Stimulated activated naive CD8-positive, alpha-beta T cell treated with anti-CD3 and anti-CD28 coated beads, Interleukin-15, Interleukin-2, amounts not matched to agents 100 ng/mL and 50 ng/mL, for 24 hours (primary cell): ENCODE data around the gene CACNA1C.

ENCODE experiments used
- H3K27ac Mint-ChIP-seq: one replicate; pipeline ENCODE4 v1.8.0; 2021; ENCODE audit warnings: mild to moderate bottlenecking, mixed read lengths
- H3K27me3 Mint-ChIP-seq: one replicate; pipeline ENCODE4 v1.8.0; 2021; ENCODE audit warnings: mixed read lengths
- H3K36me3 Mint-ChIP-seq: one replicate; pipeline ENCODE4 v1.8.0; 2021; ENCODE audit warnings: low read depth, mixed read lengths
- H3K4me1 Mint-ChIP-seq: one replicate; pipeline ENCODE4 v1.8.0; 2021; ENCODE audit warnings: low read depth, mixed read lengths
- H3K4me3 Mint-ChIP-seq: one replicate; pipeline ENCODE4 v1.8.0; 2021; ENCODE audit warnings: mild to moderate bottlenecking, mixed read lengths
- H3K9me3 Mint-ChIP-seq: one replicate; pipeline ENCODE4 v1.8.0; 2021; ENCODE audit warnings: mixed read lengths

CACNA1C gene

GRCh38 chr12:2353691-2354090 is 300.9 kb downstream of the CACNA1C start:
- peaks cover 7% of the 10 kb centered on the region for H3K27me3 Mint-ChIP-seq
- no peak overlapping the region for H3K4me3 Mint-ChIP-seq
- no peaks in the 10 kb centered on the region for H3K36me3 Mint-ChIP-seq
- peaks cover 18% of the 10 kb centered on the region for H3K4me1 Mint-ChIP-seq
- H3K27ac Mint-ChIP-seq, result no peak overlapping the region
- H3K9me3 Mint-ChIP-seq, result no peaks in the 10 kb centered on the region

GRCh38 chr12:2354151-2354991 is 301.6 kb downstream of the CACNA1C start:
- peaks cover 9% of the 10 kb centered on the region for H3K27me3 Mint-ChIP-seq
- no peak overlapping the region for H3K27ac Mint-ChIP-seq
- no peak overlapping the region for H3K4me3 Mint-ChIP-seq
- peaks cover 23% of the 10 kb centered on the region for H3K4me1 Mint-ChIP-seq
- no peaks in the 10 kb centered on the region for H3K9me3 Mint-ChIP-seq
- H3K36me3 Mint-ChIP-seq, result no peaks in the 10 kb centered on the region

DNA sequence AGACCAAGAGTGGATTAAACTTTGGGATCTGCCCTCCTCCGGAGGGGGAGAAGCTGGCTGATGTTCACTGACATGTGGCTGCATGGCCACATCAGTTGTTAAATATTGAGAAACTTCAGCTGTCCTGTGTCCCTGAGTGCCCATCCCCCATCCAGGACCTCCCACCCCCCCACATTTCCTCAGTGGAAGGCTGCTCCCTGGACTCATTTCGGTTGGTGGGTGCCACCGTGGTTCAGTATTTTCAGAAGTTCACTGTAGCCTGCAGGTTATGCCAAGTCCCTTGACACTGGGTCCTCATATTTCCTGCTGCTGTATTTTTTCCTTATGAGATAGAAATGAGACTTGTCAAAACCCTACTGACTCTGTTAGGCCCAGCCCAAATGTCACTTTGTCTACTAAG is 302.4 kb downstream of the CACNA1C start:
- H3K36me3 Mint-ChIP-seq, result no peaks in the 10 kb centered on the region
- H3K4me1 Mint-ChIP-seq, result peaks cover 23% of the 10 kb centered on the region
- no peak overlapping the region for H3K27ac Mint-ChIP-seq
- H3K9me3 Mint-ChIP-seq, result no peaks in the 10 kb centered on the region
- no peak overlapping the region for H3K4me3 Mint-ChIP-seq
- H3K27me3 Mint-ChIP-seq, result peaks cover 14% of the 10 kb centered on the region

GRCh38 chr12:2355604-2356003 is 302.8 kb downstream of the CACNA1C start:
- H3K27me3 Mint-ChIP-seq, result peaks cover 18% of the 10 kb centered on the region
- peaks cover 23% of the 10 kb centered on the region for H3K4me1 Mint-ChIP-seq
- no peak overlapping the region for H3K27ac Mint-ChIP-seq

DNA sequence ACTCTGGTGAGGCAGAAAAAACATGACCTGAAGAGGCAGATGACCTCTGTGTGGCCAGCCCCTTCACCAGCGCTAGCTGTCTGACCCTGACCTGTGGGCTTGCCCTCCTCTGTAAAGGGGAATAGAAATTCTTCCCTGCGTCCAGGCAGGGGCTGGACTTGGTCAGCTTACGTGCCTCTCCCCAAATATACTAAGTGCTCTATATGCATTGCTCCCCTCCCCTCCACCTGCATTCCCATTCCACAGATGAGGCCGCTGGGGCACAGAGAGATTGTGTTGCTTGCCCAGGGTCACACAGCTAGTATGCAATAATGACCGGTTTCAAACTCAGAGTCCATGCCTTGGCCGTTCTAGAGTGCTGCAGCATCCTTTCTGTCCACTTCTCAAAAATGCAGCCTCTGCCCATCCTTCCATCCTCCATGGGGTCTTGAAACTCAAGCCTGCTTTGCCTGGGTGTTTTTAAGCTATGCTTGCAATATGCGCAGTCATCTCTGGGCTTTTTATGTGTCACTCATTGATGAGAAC is 303.9 kb downstream of the CACNA1C start:
- Mint-ChIP-seq H3K4me1 (peaks cover 23% of the 10 kb centered on the region), H3K27ac (no peak overlapping the region), H3K27me3 (peaks cover 21% of the 10 kb centered on the region), H3K4me3 (no peak overlapping the region), H3K9me3 (no peaks in the 10 kb centered on the region), H3K36me3 (no peaks in the 10 kb centered on the region)

More at GRCh38 chr12:2355604-2356003, 302.8 kb downstream of the CACNA1C start:
- Mint-ChIP-seq H3K4me3 (no peak overlapping the region), H3K36me3 (no peaks in the 10 kb centered on the region), H3K9me3 (no peaks in the 10 kb centered on the region)

GRCh38 chr12:2358986-2359658 is 306.3 kb downstream of the CACNA1C start:
- H3K36me3 Mint-ChIP-seq, result no peaks in the 10 kb centered on the region
- H3K27me3 Mint-ChIP-seq, result peaks cover 14% of the 10 kb centered on the region
- no peak overlapping the region for H3K27ac Mint-ChIP-seq
- H3K4me1 Mint-ChIP-seq, result peaks cover 37% of the 10 kb centered on the region
- no peaks in the 10 kb centered on the region for H3K9me3 Mint-ChIP-seq
- no peak overlapping the region for H3K4me3 Mint-ChIP-seq

- Mint-ChIP-seq H3K27ac (no peak overlapping the region), H3K4me3 (no peak overlapping the region), H3K27me3 (peaks cover 14% of the 10 kb centered on the region), H3K36me3 (no peaks in the 10 kb centered on the region), H3K9me3 (no peaks in the 10 kb centered on the region), H3K4me1 (peaks cover 42% of the 10 kb centered on the region)
Measured at GRCh38 chr12:2359725-2360629, 307.2 kb downstream of the CACNA1C start.

DNA sequence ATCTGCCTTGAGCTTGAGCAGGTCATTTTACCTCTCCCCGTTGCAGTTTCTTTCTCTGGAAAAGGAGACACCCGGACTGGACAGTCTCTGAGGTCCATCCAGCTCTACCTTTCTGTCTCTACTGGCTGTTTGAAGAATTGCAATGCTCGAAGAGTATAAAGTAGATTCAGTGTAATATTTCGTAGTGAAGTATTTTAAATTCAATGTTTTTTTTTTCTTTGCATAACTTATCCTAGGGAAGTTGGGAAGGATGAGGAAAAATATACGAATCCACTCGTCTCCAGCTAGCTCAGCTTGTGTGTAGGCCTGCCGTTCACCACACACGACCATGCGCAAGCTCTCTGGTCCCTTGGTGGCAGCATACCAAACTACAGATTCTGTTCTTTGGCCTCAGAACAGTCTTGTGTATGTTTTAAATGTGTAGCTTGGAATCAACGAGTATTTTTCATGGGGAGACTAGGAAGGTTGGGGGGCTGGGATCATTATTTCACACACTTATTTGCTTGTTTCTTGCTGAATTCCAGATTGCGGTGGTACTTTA is 307.9 kb downstream of the CACNA1C start:
- no peak overlapping the region for H3K27ac Mint-ChIP-seq
- H3K4me1 Mint-ChIP-seq, result peaks cover 42% of the 10 kb centered on the region
- H3K36me3 Mint-ChIP-seq, result no peaks in the 10 kb centered on the region
- H3K27me3 Mint-ChIP-seq, result peaks cover 14% of the 10 kb centered on the region
- no peaks in the 10 kb centered on the region for H3K9me3 Mint-ChIP-seq
- H3K4me3 Mint-ChIP-seq, result no peak overlapping the region

DNA sequence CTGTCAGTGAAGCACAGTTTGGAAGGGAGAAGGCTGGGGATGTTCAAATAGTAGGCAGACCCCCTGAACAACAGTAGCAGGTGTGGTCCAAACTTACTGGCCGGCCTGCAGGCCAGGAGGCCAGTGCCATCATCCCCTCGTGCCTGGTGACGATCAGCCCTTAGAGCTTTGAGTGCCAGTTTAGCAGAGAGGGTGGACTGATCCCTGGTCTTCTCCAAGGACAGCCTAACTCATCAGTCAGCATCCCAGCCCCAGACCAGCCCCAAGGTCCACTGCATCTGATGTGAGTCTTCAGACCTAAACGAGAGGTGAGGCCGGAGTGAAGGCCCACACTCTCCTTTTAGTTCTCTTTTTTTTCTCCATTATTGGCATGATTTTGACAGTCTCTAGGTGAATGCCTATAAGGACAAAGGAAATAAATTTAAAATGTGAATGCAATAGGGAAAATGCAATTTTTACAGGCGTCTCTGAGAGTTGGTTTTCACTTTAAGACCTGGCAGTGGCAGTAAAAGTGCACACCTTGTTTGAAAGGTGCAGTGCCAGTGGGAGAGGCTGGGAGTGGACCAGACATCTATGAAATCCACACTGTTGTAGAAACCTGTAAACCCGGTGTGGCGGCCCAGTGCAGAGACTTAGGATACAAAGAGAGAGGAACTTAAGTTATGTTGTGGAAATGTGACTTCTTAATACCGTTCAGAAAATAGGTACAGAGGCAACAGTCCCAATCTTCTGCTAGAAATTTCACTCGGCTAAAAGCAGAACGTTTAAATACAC is 311.2 kb downstream of the CACNA1C start:
- H3K27me3 Mint-ChIP-seq, result peaks cover 17% of the 10 kb centered on the region
- peaks cover 4% of the 10 kb centered on the region for H3K9me3 Mint-ChIP-seq
- peaks cover 24% of the 10 kb centered on the region for H3K4me1 Mint-ChIP-seq
- H3K27ac Mint-ChIP-seq, result no peak overlapping the region
- H3K4me3 Mint-ChIP-seq, result no peak overlapping the region
- no peaks in the 10 kb centered on the region for H3K36me3 Mint-ChIP-seq

- H3K27ac Mint-ChIP-seq, result no peak overlapping the region
- H3K36me3 Mint-ChIP-seq, result no peaks in the 10 kb centered on the region
- H3K4me1 Mint-ChIP-seq, result peaks cover 22% of the 10 kb centered on the region
- H3K27me3 Mint-ChIP-seq, result peaks cover 12% of the 10 kb centered on the region
- H3K4me3 Mint-ChIP-seq, result no peak overlapping the region
- peaks cover 4% of the 10 kb centered on the region for H3K9me3 Mint-ChIP-seq
Measured at GRCh38 chr12:2364631-2365051, 311.9 kb downstream of the CACNA1C start.

GRCh38 chr12:2366711-2367110 is 313.9 kb downstream of the CACNA1C start:
- H3K27ac Mint-ChIP-seq, result no peak overlapping the region
- peaks cover 3% of the 10 kb centered on the region for H3K27me3 Mint-ChIP-seq
- H3K4me1 Mint-ChIP-seq, result peaks cover 22% of the 10 kb centered on the region
- H3K9me3 Mint-ChIP-seq, result peaks cover 4% of the 10 kb centered on the region
- no peaks in the 10 kb centered on the region for H3K36me3 Mint-ChIP-seq
- no peak overlapping the region for H3K4me3 Mint-ChIP-seq

GRCh38 chr12:2372178-2372577 is 319.4 kb downstream of the CACNA1C start:
- Mint-ChIP-seq H3K36me3 (no peaks in the 10 kb centered on the region), H3K9me3 (no peaks in the 10 kb centered on the region), H3K27ac (no peak overlapping the region), H3K27me3 (no peaks in the 10 kb centered on the region), H3K4me1 (no peaks in the 10 kb centered on the region), H3K4me3 (no peak overlapping the region)

- Mint-ChIP-seq H3K27ac (no peak overlapping the region), H3K4me3 (no peak overlapping the region), H3K4me1 (no peaks in the 10 kb centered on the region), H3K27me3 (no peaks in the 10 kb centered on the region), H3K36me3 (no peaks in the 10 kb centered on the region), H3K9me3 (no peaks in the 10 kb centered on the region)
Measured at GRCh38 chr12:2372735-2373134, 319.9 kb downstream of the CACNA1C start.

DNA sequence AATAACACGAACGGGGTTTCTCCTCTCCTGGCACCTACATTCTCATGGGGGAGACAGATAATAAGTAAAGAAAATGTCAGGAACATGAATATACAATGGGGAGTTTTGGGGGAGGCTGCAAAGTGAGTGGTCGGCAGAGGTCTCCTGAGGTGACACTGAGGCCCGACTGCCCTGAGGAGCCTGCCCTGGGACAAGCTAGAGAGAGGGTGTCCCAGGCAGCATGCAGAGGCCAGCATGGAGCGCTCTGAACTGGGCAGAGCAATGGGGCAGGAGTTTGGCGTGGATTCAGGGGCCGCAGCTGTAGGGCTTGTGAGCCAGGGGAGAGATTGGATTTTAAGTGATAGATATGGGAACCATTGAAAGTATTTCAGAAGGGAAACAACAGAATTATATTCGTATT is 320.5 kb downstream of the CACNA1C start:
- Mint-ChIP-seq H3K4me3 (no peak overlapping the region), H3K36me3 (no peaks in the 10 kb centered on the region), H3K27ac (no peak overlapping the region), H3K27me3 (no peaks in the 10 kb centered on the region), H3K4me1 (peaks cover 1% of the 10 kb centered on the region), H3K9me3 (no peaks in the 10 kb centered on the region)
